ENCODE results near the gene TDRD7. TPM values are rescaled to one million over a fixed set of nuclear protein-coding genes. Genes with fewer than 3 reads are reported as not detected.

The TDRD7 gene
- total RNA-seq, 1 experiment from 2014 or later, result 22.0 TPM

GRCh38 chr9:97374811-97375210 lies 37.1 kb upstream of the TDRD7 start:
- H3K4me3 Mint-ChIP-seq (ENCODE audit: unreplicated experiment), result no peak overlapping the region

DNA sequence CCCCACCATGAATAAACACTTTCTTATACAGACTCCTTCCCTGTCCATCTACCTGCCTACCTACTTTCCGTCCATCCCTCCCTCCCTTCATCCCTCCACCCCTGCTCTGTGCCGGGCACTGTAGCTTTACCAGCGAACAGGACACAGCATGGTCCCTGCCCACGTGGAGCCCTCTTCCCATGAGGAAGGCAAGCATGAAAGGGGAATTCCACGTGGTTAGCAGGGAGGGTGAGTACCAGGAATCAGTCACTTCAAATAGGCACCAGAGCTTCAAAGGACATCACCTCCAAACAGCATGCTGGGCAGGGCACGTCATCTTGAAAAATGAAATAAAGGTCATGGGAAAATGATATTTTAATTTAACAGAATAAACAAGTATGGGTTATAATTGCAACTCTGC lies 35.0 kb upstream of the TDRD7 start:
- BruUV-seq (replicated peaks), result no TSS peak
- H3K9me3 Mint-ChIP-seq (ENCODE audit: unreplicated experiment), result no peaks in the 10 kb centered on the region
- H3K27ac Mint-ChIP-seq (ENCODE audit: unreplicated experiment), result no peak overlapping the region
- H3K36me3 ChIP-seq (ENCODE audit: control insufficient read depth, insufficient read depth, low read length), result no peaks in the 10 kb centered on the region
- H3K36me3 Mint-ChIP-seq (ENCODE audit: insufficient read depth, unreplicated experiment), result no peaks in the 10 kb centered on the region
- CTCF ChIA-PET, result no interaction called here
- H3K4me3 ChIP-seq (ENCODE audit: low read depth, low read length), result no peak overlapping the region
- H3K4me1 Mint-ChIP-seq (ENCODE audit: low read depth, unreplicated experiment), result peaks cover 19% of the 10 kb centered on the region
- no peak overlapping the region for H3K4me3 Mint-ChIP-seq (ENCODE audit: unreplicated experiment)
- no peaks in the 10 kb centered on the region for H3K27me3 Mint-ChIP-seq (ENCODE audit: insufficient read depth, unreplicated experiment)
- no peaks in the 10 kb centered on the region for H3K27me3 ChIP-seq (replicated peaks; ENCODE audit: control insufficient read depth, insufficient read depth, low read length)
- POLR2A ChIA-PET, result no interaction called here
- no peaks in the 10 kb centered on the region for H3K9me3 ChIP-seq
- peaks cover 9% of the 10 kb centered on the region for H3K4me1 ChIP-seq
- DNase-seq, result no peak
- intact Hi-C loops (cut with micrococcal nuclease; ENCODE audit: unreplicated experiment), result no loop called here
- TF ChIP-seq, protein P1, sequence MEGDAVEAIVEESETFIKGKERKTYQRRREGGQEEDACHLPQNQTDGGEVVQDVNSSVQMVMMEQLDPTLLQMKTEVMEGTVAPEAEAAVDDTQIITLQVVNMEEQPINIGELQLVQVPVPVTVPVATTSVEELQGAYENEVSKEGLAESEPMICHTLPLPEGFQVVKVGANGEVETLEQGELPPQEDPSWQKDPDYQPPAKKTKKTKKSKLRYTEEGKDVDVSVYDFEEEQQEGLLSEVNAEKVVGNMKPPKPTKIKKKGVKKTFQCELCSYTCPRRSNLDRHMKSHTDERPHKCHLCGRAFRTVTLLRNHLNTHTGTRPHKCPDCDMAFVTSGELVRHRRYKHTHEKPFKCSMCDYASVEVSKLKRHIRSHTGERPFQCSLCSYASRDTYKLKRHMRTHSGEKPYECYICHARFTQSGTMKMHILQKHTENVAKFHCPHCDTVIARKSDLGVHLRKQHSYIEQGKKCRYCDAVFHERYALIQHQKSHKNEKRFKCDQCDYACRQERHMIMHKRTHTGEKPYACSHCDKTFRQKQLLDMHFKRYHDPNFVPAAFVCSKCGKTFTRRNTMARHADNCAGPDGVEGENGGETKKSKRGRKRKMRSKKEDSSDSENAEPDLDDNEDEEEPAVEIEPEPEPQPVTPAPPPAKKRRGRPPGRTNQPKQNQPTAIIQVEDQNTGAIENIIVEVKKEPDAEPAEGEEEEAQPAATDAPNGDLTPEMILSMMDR (IDR thresholded peaks at IDR 0.05; ENCODE audit: insufficient read depth in 1 of 2, low read depth in 1 of 2, low read length in 1 of 2, severe bottlenecking in 1 of 2, unreplicated experiment in 1 of 2), result no peak

More at GRCh38 chr9:97374811-97375210, 37.1 kb upstream of the TDRD7 start:
- POLR2A ChIA-PET, result no interaction called here
- DNase-seq, result no peak
- TF ChIP-seq, protein P1 (IDR thresholded peaks at IDR 0.05; ENCODE audit: insufficient read depth in 1 of 2, low read depth in 1 of 2, low read length in 1 of 2, severe bottlenecking in 1 of 2, unreplicated experiment in 1 of 2), result no peak
- Mint-ChIP-seq H3K9me3 (ENCODE audit: unreplicated experiment) (peaks cover 10% of the 10 kb centered on the region), H3K27ac (ENCODE audit: unreplicated experiment) (no peak overlapping the region), H3K4me1 (ENCODE audit: low read depth, unreplicated experiment) (peaks cover 7% of the 10 kb centered on the region), H3K27me3 (ENCODE audit: insufficient read depth, unreplicated experiment) (no peaks in the 10 kb centered on the region), H3K36me3 (ENCODE audit: insufficient read depth, unreplicated experiment) (peaks cover 4% of the 10 kb centered on the region)
- Histone ChIP-seq H3K4me1 (no peaks in the 10 kb centered on the region), H3K27me3 (replicated peaks; ENCODE audit: control insufficient read depth, insufficient read depth, low read length) (no peaks in the 10 kb centered on the region), H3K4me3 (ENCODE audit: low read depth, low read length) (no peak overlapping the region), H3K36me3 (ENCODE audit: control insufficient read depth, insufficient read depth, low read length) (no peaks in the 10 kb centered on the region), H3K9me3 (no peaks in the 10 kb centered on the region)
- intact Hi-C loops (cut with micrococcal nuclease; ENCODE audit: unreplicated experiment), result no loop called here
- CTCF ChIA-PET, result no interaction called here
- no TSS peak for BruUV-seq (replicated peaks)

DNA sequence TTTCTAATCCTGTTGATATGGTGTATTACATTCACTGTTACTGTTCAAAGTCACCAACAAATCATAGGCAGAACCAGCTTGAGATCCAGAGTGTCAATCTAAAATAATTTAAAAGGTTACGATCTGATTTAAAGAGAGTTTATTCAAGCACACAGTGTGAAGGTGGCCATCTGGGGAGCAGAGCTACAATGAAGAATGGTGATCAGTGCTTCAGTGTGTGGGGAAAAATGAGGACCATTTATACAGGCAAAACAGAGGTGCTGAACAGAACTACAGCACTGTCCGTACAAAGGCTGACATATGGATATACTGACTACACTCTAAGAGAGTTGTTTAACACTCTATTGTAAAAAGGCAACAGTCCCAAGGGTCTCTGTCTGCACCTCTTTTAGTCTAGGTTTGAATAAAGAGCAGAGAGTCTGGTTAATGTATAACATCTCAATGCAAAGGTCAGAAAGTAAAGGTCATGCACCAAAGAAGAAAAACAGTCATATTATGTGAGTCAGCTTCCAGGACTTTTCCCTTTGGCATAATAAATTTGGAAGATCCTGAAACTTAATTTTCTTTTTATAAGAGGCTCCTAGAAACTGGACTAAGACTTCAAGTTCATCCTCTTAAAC lies 29.7 kb upstream of the TDRD7 start:
- Mint-ChIP-seq H3K27ac (ENCODE audit: unreplicated experiment) (peak overlapping the region; percentile 53), H3K4me1 (ENCODE audit: low read depth, unreplicated experiment) (peaks cover 53% of the 10 kb centered on the region), H3K4me3 (ENCODE audit: unreplicated experiment) (peak overlapping the region; percentile 48), H3K27me3 (ENCODE audit: insufficient read depth, unreplicated experiment) (no peaks in the 10 kb centered on the region), H3K36me3 (ENCODE audit: insufficient read depth, unreplicated experiment) (no peaks in the 10 kb centered on the region), H3K9me3 (ENCODE audit: unreplicated experiment) (no peaks in the 10 kb centered on the region)
- no peaks in the 10 kb centered on the region for H3K36me3 ChIP-seq (ENCODE audit: control insufficient read depth, insufficient read depth, low read length)
- no peaks in the 10 kb centered on the region for H3K9me3 ChIP-seq
- ChIA-PET POLR2A (no interaction called here), CTCF (interaction anchor here (0.7 kb wide), 1 partner anchor 525 kb away, joined by 3 read pairs; no protein-coding TSS in a partner anchor)
- intact Hi-C loops (cut with micrococcal nuclease; ENCODE audit: unreplicated experiment), result loop anchor here (10.0 kb wide), 1 partner anchor 147 kb away; no protein-coding TSS in a partner anchor
- H3K27me3 ChIP-seq (replicated peaks; ENCODE audit: control insufficient read depth, insufficient read depth, low read length), result no peaks in the 10 kb centered on the region
- TF ChIP-seq, protein P1 (IDR thresholded peaks at IDR 0.05; ENCODE audit: insufficient read depth in 1 of 2, low read depth in 1 of 2, low read length in 1 of 2, severe bottlenecking in 1 of 2, unreplicated experiment in 1 of 2), result no peak
- peaks cover 62% of the 10 kb centered on the region for H3K4me1 ChIP-seq
- peak in 1 of 2 experiments; percentile 40 for DNase-seq
- H3K4me3 ChIP-seq (ENCODE audit: low read depth, low read length), result no peak overlapping the region
- no TSS peak for BruUV-seq (replicated peaks)
